Activated CD4-positive, alpha-beta T cell treated with anti-CD3 and anti-CD28 coated beads, Interleukin-2, amount 50 U/mL, for 4 hours (primary cell): Measurements from ENCODE around the gene C3orf33.
"Not testable (repeated sequence)": the region's sequence is repeated elsewhere in the genome, so short reads cannot be mapped to it uniquely, and the experiment has no call there.

Experiments
- DNase-seq, 2 experiments: peaks; one replicate each; pipeline ENCODE4 v3.0.0-alpha.2; 2020

The C3orf33 gene, protein sequence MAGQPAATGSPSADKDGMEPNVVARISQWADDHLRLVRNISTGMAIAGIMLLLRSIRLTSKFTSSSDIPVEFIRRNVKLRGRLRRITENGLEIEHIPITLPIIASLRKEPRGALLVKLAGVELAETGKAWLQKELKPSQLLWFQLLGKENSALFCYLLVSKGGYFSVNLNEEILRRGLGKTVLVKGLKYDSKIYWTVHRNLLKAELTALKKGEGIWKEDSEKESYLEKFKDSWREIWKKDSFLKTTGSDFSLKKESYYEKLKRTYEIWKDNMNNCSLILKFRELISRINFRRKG

DNA sequence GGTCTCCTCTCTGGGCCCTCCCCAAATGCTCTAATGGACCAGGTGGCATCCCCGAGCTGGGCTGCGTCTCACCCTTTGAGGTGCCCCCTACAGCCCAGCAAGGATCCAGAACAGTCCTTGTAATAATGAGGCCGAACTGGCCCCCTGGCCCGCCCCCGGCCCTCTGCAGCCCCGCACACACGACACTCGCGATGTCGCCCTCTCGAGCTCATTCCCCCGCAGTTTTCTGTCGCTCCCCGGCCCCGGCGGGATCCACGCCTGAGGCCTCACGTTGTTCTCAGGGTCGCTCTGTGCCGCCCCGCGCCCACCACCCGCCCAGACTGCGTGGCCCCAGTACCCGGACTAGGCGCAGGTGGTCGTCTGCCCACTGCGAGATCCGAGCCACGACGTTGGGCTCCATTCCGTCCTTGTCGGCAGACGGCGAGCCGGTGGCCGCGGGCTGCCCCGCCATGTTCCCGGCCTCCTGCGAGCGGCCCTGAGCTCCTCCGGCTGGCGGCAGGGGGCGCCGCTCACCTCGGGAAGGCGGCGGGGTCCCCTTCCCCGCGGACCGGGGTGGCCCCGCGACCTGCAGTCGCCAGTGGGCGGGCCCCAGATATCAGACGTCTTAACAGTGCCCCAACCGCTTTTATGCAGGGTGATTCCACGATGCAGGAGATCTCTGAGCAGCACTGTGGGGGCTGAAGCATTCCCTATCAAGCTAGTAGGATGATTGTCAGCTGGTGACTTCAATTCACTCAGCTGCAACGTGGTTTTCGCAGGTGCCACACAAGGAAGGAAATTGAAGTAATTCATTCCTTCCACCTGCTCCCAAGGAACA is at the start of gene C3orf33:
C3orf33 (minus strand) TSS at position 477 of the 817 bp plus-strand sequence; CDS start at position 451, 26 bp downstream.
- DNase-seq: peak; percentile 62 to 72

DNA sequence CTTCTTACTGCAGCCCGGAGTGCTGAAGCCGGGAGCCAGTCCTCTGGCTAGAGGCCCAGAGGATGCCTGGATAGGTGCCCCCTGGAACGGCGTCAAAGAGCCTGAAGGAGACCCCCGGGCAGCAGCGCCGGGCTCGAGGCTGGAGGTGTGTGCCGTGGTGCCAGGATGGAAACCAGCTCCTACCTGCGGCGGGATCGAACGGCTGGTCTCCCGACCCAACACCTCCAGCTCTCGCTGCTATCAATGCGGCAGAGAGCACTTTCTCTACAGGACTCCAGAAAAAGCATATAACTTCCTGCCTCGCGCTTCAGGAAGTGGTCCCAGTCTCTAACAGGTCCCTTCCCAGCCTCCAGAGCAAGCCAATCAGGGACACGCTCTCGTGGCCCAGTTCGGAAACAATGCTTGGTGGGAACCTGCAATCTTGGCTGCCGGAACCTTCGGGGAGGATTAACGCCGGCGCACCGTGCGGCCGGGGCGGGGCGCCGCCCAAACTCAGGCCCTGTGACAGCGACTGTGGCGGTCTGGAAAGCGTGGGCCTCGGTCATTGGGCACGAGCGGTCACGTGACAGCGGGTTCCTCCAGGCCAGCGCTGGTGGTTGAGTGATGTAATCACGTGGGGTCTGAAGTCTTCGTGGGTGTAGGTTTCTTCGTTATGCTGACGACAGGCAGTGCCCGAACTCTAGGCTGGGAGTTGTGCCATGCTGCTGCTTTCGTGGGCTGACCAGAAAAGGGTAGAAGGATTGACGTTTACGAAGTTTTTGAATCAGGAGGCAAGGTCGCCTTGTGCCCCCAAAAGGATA is 48.3 kb upstream of the C3orf33 start, which contains the start of gene SLC33A1:
SLC33A1 (minus strand) TSS at position 287 of the 800 bp plus-strand sequence. CDS start 430 bp downstream, outside the sequence.
- peak; percentile 98 for DNase-seq

DNA sequence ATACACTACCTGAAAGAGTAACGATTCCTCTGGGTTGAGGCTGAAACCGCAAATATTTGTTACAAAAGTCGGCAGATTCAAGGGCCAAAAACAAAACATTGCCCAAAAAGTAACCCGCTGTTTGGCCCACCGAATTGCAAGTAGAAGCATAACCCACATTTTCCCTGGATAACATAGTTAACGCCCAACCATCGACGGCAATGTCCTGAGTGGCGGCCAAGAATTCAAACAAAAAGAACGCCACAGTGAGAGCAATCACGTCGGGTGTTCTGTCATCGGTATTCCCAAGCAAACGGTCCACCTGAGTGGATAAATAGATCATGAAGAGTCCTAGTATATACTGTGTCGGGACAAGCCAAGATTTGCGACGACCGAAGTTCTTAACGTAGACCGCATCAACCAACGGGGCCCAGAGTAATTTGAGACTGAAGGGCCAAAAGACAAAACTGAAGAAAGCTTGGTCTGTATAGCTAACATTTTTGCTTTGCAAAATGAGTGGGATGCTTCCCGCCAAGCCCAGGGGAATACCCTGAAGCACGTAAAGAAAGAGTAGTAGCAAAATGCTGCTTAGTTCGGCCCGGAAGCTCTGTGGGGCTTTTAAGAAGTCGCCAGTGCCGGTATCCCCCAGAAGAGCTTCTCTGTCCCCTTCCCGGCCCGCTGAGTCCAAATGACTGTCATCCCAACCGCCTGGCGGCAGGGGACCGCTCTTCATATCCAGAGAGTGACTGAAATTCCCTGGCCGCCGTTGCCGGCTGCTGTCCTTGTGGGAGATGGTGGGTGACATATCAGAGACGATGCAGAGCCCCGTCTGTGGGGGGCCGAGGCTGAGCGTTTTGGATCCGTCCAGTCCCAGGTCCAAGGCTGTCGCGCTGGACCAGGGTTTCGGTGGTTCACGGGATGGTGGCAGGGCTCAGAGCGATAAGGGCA is 47.4 kb upstream of the C3orf33 start:
- peak; percentile 5 to 18 for DNase-seq

DNA sequence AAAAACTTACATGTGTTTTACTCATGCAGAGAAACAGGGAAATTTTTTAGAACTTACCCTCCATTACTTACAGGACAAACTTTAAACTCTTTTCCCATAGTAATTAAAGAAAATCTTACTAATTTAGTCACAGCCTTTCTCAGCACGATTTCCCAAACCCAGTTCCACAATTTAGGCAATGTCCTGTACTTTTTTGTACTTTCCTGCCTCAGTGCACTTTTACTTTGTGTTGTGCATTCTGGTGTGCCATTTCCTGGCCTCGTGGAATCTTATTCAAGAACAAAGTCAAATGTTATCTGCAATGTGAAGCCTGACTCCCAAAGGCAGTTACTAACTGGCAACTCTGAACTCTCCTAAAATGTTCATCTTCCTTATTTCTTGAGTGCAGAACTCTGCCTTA is 46.3 kb upstream of the C3orf33 start:
- no peak for DNase-seq

GRCh38 chr3:155849404-155849803 is 43.3 kb upstream of the C3orf33 start:
- DNase-seq: not testable (repeated sequence)

DNA sequence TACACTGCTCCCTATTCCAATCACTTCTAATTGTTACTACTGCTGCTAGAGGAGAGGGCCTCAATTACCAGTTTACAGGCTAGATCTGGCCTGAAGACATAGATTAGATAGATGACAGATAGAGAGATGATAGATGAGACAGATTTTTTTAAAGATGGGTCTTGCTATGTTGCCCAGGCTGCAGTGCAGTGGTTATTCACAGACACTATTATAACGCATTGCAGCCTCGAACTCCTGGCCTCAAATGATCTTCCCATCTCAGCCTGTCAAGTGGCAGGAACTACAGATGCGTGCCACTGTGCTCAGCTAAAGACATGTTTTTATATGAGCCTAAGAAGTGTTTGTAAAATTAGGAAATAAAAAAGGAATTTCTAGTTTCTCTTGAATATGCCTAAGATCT is 41.9 kb upstream of the C3orf33 start:
- DNase-seq: no peak

- no peak for DNase-seq
These were observed 40.0 kb upstream of the C3orf33 start for GRCh38 chr3:155846119-155846518.

DNA sequence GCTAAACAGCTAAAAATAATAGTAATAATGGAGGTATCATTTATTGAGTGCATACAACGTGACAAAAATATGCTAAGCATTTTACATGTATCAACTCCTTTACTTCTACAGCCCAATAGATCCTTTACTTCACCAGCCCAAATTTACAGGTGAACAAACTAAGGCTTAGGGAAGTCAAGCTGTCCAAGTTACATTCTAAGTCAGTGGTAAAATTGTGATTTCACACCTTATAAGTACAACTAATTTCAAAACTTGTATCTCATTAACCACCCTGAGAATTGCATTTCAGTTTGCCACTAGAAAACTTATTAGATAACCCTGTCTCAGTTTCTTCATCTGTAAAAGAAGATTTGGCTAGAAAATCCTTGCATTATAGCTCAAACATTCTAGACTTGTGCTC is 37.5 kb upstream of the C3orf33 start:
- no peak for DNase-seq

DNA sequence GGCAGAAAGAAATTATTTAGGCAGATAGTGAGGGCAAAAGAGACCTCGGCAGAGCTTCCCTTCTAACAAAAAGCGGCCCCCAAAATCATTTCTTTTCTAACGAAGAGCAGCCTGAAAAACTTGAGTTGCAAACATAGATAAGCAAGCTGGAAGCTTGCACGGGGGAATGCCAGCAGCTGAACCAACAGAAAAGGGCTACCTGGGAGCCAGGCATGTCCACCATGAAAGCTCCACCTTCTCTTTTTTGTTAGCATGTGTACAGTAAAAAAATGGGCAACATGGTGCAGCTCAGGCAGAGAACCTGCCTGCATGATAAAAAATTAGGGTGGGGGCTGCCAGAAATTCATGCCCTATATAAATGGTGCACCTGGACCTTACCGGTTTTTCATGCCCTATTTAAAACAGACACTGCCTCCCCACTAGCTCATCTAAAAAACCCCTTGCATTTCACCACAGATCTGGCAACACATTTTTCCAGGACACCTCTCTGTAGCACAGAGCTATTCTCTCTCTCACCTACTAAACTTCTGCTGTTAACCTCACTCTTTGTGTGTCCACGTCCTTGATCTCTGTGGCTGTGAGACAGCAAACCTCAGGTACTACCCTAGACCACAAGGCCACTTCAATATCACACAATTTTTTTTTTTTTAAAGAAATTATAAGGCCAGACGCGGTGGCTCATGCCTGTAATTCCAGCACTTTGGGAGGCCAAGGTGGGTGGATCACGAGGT is 29.4 kb upstream of the C3orf33 start:
- DNase-seq: no peak

DNA sequence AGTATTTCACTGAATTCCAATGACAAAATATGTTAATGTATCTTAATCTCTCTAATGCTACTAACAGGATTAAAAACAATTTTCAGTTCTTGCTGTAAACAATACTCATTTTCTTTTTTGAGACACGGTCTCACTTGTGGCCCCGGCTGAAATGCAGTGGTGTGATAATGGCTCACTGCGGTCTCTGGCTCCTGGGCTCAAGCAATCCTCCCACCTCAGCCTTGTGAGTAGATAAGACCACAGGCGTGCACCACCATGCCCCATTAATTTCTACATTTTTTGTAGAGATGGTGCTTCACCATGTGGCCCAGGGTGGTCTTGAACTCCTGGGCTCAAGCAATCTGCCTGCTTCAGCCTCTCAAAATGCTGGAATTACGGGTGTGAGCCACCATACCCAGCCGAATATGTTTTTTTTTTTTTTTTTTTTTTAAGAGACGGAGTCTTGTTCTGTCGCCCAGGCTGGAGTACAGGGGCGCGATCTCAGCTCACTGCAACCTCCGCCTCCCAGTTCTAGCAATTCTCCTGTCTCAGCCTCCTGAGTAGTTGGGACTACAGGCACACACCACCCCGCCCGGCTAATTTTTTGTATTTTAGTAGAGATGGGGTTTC is 22.5 kb upstream of the C3orf33 start:
- not testable (repeated sequence) for DNase-seq

DNA sequence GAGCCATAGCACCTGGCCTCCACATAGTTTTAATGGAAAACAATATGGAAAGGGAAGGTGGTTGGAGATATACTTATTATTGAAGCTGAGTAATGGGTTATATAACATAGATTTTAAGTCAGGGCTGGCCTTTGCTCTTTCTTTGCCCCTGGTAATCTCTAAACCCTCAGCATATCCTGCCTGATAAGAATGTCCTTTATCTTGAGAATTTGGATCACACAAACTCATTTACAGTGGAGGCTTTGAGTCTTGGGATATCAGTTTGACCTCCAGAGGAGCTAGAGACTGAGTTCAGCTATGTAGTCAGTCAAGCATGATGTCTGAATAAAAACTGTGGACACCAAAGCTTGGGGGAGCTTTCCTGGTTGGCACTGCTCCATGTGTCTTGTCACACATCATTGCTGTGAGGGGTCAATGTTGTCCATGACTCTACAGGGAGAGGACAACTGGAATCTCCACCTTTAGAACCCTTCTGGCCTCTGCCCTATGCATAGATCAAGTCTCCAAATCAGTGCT is 9.0 kb upstream of the C3orf33 start:
- DNase-seq: no peak

DNA sequence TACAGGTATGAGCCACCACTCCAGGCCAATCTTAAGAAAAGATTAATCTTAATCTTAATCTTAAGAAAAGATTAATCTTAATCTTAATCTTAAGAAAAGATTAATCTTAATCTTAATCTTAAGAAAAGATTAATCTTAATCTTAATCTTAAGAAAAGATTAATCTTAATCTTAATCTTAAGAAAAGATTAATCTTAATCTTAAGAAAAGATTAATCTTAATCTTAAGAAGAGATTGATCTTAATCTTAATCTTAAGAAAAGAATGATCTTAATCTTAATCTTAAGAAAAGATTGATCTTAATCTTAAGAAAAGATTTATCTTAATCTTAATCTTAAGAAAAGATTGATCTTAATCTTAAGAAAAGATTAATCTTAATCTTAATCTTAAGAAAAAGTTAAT is 7.1 kb upstream of the C3orf33 start:
- DNase-seq: not testable (repeated sequence)

DNA sequence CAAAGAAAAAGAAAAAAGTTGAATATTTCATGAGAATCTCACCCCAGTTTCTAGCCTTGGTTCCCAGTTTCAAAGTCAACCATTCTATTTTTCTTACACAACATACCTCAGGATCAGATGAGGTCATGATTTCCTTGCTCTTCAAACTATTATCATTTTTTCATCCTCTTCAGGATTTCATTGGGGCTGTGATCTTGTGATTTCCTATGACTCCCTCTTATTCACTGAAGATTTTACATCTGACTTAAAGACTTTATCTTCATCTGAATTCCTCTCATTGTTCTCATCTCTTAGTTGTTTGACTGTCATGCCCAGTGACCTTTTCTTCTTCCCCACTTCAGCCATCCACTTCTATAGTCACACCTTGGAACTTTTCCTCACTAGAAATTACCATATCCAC is 3.1 kb upstream of the C3orf33 start:
- no peak for DNase-seq

GRCh38 chr3:155807823-155808222 is 1.7 kb upstream of the C3orf33 start:
- no peak for DNase-seq

- peak in 1 of 2 experiments; percentile 1 for DNase-seq
These were observed 775 bp downstream of the C3orf33 start for GRCh38 chr3:155805204-155805801.

DNA sequence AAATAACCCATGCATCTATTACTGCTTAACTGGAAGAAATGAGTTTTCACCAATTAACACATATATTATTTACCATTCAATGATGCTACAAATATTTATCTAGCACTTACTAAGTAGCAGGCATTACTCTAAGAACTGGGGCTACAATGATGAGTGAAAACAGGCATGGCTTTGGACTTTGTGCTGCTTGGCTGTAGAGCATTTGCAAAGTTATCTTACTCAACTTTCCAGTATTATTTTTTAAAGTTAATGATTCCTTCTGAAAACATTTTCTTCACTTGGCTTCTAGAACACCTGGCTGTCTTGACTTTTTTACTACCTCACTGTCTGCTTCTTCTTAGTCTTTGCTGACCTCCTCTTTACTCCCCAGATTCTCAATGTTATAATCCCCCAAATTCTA is 1.8 kb downstream of the C3orf33 start:
- DNase-seq: no peak

DNA sequence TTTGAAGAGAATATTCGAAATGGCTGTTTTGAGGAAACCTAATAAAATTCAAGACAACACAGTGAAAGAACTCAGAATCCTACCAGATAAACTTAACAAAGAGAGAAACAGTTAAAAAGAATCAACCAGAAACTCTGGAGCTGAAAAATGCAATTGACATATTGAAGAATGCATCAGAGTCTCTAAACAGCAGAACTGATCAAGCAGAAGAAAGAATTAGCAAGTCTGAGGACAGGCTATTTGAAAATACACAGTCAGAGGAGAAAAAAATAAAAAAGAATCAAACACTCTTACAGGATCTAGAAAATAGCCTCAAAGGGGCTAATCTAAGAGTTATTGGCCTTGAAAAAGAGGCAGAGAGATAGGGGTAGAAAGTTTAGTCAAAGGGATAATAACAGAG is 13.5 kb downstream of the C3orf33 start:
- DNase-seq: no peak

GRCh38 chr3:155791190-155791589 is 14.9 kb downstream of the C3orf33 start:
- DNase-seq: no peak

DNA sequence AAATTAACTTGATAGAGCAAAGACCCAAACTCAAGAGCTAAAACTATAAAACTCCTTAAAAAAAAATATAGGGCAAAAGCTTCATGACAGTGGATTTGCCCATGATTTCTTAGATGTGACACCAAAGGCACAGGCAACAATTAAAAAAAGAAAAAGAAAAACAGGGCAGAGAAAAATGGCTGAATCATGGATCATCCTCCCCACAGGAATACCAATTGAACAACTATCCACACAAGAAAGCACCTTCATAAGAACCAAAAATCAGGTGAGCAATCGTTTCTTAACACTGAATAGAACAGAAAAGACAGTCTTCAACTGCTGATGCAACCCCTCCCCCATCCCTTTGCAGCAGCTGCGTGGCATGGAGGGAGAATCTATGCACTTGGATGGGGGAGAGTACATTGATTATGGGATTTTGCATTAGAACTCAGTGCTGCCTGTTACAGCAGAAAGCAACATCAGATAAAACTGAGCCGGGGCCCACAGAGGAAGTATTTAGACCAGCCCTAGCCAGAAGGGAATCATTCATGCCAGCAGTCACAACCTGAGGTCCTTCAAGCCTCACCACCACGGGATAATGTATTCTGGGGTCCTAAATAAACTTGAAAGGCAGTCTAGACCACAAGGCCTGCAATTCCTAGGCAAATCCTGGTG is 15.7 kb downstream of the C3orf33 start:
- DNase-seq: no peak
